ENCODE measurements around the gene SPG21.

DNA sequence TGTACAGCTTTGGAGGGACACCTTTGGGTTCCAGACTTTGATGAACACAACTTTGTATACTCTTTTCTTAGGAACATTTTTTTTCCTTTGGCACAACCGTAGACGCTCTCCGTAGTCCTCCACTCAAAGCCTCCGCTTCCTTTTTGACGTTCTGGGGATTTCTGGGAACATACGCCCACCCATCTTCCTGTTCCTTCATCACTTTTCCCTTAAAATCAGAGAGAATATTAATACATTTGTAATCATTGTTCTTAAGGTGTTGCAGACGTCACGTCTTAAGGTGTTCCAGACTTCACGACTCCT is 405 bp upstream of the SPG21 start:
- TF ChIP-seq, protein P1, sequence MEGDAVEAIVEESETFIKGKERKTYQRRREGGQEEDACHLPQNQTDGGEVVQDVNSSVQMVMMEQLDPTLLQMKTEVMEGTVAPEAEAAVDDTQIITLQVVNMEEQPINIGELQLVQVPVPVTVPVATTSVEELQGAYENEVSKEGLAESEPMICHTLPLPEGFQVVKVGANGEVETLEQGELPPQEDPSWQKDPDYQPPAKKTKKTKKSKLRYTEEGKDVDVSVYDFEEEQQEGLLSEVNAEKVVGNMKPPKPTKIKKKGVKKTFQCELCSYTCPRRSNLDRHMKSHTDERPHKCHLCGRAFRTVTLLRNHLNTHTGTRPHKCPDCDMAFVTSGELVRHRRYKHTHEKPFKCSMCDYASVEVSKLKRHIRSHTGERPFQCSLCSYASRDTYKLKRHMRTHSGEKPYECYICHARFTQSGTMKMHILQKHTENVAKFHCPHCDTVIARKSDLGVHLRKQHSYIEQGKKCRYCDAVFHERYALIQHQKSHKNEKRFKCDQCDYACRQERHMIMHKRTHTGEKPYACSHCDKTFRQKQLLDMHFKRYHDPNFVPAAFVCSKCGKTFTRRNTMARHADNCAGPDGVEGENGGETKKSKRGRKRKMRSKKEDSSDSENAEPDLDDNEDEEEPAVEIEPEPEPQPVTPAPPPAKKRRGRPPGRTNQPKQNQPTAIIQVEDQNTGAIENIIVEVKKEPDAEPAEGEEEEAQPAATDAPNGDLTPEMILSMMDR (IDR thresholded peaks at IDR 0.05), result no peak
- no peak for TF ChIP-seq POLR2AphosphoS5 (IDR thresholded peaks at IDR 0.05)

All from sigmoid colon (tissue), 4 donors.